Neural crest cell (in vitro differentiated cells): ENCODE measurements around the gene SLC31A2. TPM values are rescaled to one million over a fixed set of nuclear protein-coding genes. Genes with fewer than 3 reads are reported as not detected.
"Not testable (repeated sequence)": the region's sequence is repeated elsewhere in the genome, so short reads cannot be mapped to it uniquely, and the experiment has no call there.

Experiments
- DNase-seq: peaks from one replicate; pipeline ENCODE4 v3.0.0; 2021; ENCODE audit warnings: low read depth, mixed read lengths, low spot score
- H3K27ac Mint-ChIP-seq: one replicate; pipeline ENCODE4 v1.8.0; 2021; ENCODE audit warnings: mild to moderate bottlenecking, mixed read lengths; ENCODE audit not compliant: unreplicated experiment
- H3K27me3 Mint-ChIP-seq: 2 replicates; pipeline ENCODE4 v1.8.0; 2021; ENCODE audit warnings: low read depth, mild to moderate bottlenecking, mixed read lengths
- H3K36me3 Mint-ChIP-seq: 2 replicates; pipeline ENCODE4 v1.8.0; 2021; ENCODE audit warnings: low read depth, mild to moderate bottlenecking, mixed read lengths
- H3K4me1 Mint-ChIP-seq: 2 replicates; pipeline ENCODE4 v1.8.0; 2021; ENCODE audit warnings: mixed read lengths
- H3K4me3 Mint-ChIP-seq: one replicate; pipeline ENCODE4 v1.8.0; 2021; ENCODE audit warnings: mild to moderate bottlenecking, mixed read lengths
- H3K9me3 Mint-ChIP-seq: 2 replicates; pipeline ENCODE4 v1.8.0; 2021; ENCODE audit warnings: mixed read lengths
- total RNA-seq: library from RNA; stranded (reverse); gene quantifications from 2 replicates; pipeline ENCODE4 v1.2.1, GENCODE V29; 2021
- TF ChIP-seq, protein P1 (sequence below): fragments of 200-600 bp; sonication (generic); conservative IDR thresholded peaks from 2 replicates; pipeline ENCODE4 v1.5.0; 2021; ENCODE audit warnings: antibody characterized with exemption, mild to moderate bottlenecking

SLC31A2 gene
- total RNA-seq, 1 donor from 2014 or later = 3.6 TPM

DNA sequence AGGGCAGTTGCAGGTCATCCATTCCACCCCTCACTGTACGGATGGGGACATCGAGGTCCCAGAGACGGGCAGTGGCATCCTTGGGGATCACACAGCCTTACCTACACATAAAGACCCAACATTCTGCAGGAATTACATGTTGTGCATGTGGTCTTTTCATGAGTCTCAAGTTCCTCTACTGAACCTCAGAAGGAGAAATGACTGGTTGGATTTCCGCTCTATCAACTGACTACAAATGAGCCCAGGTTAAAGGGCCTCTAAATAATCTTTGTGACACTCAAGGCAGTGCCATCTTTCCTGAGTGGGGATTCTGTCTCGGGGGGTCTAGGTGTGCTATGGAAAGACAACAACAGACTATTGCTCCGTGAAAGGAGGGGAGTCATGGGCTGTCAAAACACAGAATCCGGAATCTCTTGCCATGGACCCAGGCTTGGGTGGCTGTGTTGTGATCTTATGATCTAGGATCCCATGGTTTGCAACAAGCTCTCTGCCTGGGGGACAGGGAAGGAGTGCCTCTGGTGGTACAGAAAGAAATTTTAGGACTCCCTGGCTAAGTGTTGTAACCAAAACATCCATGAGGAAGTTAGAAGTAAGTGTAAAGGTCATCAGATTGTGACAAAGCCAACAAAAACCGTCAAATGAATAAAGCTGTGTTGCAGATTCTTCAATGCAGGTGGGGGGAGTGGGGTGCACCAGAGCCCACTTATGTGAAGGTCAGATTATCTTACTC, 1.9 kb upstream of the SLC31A2 start:
- TF ChIP-seq, protein P1, sequence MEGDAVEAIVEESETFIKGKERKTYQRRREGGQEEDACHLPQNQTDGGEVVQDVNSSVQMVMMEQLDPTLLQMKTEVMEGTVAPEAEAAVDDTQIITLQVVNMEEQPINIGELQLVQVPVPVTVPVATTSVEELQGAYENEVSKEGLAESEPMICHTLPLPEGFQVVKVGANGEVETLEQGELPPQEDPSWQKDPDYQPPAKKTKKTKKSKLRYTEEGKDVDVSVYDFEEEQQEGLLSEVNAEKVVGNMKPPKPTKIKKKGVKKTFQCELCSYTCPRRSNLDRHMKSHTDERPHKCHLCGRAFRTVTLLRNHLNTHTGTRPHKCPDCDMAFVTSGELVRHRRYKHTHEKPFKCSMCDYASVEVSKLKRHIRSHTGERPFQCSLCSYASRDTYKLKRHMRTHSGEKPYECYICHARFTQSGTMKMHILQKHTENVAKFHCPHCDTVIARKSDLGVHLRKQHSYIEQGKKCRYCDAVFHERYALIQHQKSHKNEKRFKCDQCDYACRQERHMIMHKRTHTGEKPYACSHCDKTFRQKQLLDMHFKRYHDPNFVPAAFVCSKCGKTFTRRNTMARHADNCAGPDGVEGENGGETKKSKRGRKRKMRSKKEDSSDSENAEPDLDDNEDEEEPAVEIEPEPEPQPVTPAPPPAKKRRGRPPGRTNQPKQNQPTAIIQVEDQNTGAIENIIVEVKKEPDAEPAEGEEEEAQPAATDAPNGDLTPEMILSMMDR = no peak
- no peak for DNase-seq
- Mint-ChIP-seq H3K27ac (no peak overlapping the region), H3K27me3 (peaks cover 7% of the 10 kb centered on the region), H3K4me3 (peak overlapping the region; percentile 61), H3K9me3 (no peaks in the 10 kb centered on the region), H3K4me1 (peaks cover 7% of the 10 kb centered on the region), H3K36me3 (no peaks in the 10 kb centered on the region)

DNA sequence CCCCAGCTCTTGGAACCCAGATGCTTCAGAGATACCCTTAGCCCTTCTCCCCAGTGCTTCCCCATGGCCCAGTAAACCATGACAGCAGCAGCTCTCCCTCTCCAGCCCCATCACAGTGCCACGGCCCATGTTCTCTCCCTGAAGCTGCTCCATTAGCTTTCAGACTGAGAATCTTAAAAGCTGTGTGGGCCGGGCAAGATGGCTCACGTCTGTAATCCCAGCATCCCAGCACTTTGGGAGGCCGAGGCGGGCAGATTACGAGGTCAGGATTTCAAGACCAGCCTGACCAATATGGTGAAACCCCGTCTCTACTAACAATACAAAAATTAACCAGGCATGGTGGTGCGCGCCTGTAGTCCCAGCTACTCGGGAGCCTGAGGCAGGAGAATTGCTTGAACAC, 1.2 kb upstream of the SLC31A2 start:
- H3K4me1 Mint-ChIP-seq, H3K36me3 Mint-ChIP-seq, H3K27me3 Mint-ChIP-seq, H3K9me3 Mint-ChIP-seq, H3K4me3 Mint-ChIP-seq, DNase-seq, H3K27ac Mint-ChIP-seq: not testable (repeated sequence)

DNA sequence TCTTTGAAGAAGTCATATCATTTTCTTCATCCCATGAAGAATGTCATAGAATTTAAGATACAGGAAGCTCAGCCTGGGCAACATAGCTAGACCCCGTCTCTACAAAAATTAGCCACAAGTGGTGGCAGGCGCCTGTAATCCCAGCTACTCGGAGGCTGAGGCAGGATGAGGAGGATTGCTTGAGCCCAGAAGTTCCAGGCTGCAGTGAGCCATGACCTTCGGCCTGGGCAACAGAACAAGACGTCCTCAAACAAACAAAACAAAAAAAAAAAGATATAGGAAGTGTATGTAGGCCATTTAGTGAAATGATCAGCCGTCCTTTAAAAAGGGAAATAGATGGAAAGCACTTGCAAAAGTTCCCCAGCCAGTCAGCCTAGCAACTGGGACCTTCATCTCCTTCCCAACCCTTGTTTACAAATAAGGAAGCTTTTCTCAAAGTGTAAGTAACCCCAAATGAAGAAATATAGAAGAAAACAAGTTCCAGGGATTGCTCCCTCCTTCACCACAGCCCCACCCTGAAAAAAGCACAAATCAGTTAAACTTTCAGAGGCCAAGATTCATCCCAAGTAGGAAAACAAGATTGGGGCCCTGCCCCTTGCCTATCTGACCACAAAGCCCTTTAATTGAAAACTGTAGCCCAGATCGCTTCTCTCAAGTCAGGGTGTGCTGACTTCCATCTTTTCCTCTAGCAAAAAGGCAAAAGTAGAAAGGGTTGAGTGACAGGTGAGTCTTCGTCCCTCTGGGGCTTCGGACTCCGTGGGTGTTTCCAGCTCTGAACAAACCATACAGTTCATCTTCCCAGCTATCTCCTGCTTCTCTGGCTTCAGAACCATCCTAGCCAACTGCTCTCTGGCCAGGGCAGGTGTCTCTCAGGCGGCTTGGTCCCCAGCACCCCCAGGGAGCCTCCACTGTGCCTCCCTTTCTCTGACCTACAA, 1.2 kb downstream of the SLC31A2 start:
- no peaks in the 10 kb centered on the region for H3K9me3 Mint-ChIP-seq
- TF ChIP-seq, protein P1 = no peak
- H3K27ac Mint-ChIP-seq = no peak overlapping the region
- H3K4me3 Mint-ChIP-seq = peak overlapping the region; percentile 75
- peaks cover 7% of the 10 kb centered on the region for H3K4me1 Mint-ChIP-seq
- DNase-seq = no peak
- no peaks in the 10 kb centered on the region for H3K36me3 Mint-ChIP-seq
- H3K27me3 Mint-ChIP-seq = peaks cover 7% of the 10 kb centered on the region

GRCh38 chr9:113152699-113153098, 1.9 kb downstream of the SLC31A2 start:
- Mint-ChIP-seq H3K36me3 (no peaks in the 10 kb centered on the region), H3K9me3 (no peaks in the 10 kb centered on the region), H3K4me1 (peaks cover 7% of the 10 kb centered on the region), H3K27ac (no peak overlapping the region), H3K4me3 (peak overlapping the region; percentile 75), H3K27me3 (peaks cover 7% of the 10 kb centered on the region)
- TF ChIP-seq, protein P1 = no peak
- DNase-seq = no peak

DNA sequence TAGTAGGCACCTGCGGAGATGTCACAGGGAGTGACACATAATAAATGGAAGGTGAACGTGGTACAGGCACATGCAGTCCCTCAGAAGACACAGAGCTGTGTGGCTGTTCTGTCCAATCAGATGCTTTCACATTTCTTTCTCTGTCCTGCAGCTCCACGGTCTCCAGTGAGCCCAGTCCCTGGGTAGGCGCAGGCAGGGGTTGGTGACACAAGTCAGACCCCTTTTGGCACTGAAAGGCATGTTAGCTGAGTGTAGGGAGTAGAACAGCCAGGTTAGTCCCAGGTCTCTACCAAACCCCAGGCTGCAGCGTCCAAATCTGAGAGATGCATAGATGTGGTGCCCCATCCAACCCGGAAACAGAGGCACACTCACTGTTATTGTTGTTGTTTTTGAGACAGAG, 2.8 kb downstream of the SLC31A2 start:
- DNase-seq = no peak
- peaks cover 7% of the 10 kb centered on the region for H3K27me3 Mint-ChIP-seq
- no peaks in the 10 kb centered on the region for H3K9me3 Mint-ChIP-seq
- H3K36me3 Mint-ChIP-seq = peaks cover 3% of the 10 kb centered on the region
- H3K4me1 Mint-ChIP-seq = peaks cover 7% of the 10 kb centered on the region
- TF ChIP-seq, protein P1 = no peak
- H3K27ac Mint-ChIP-seq = no peak overlapping the region
- H3K4me3 Mint-ChIP-seq = peak overlapping the region; percentile 61
